ENCODE measurements around the gene FBXO5.

DNA sequence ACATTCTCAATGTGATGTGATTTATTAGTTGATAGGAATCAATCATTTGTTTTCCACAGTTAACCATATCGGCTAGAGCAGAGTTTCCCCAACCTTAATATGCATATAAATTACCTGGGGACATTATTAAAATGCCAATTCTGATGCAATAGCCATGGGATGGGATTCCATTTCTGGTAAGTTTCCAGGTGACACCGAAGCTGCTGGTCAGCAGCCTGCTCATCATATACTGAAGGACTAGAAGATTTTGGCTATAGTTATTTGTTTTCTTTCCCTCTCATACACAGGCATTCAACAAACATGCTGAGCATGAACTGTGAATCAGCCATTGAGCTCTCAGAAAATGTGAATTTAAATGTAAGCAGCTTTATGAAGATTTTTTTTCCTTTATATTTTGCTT, 35.8 kb downstream of the FBXO5 start:
- TF ChIP-seq, protein P1, sequence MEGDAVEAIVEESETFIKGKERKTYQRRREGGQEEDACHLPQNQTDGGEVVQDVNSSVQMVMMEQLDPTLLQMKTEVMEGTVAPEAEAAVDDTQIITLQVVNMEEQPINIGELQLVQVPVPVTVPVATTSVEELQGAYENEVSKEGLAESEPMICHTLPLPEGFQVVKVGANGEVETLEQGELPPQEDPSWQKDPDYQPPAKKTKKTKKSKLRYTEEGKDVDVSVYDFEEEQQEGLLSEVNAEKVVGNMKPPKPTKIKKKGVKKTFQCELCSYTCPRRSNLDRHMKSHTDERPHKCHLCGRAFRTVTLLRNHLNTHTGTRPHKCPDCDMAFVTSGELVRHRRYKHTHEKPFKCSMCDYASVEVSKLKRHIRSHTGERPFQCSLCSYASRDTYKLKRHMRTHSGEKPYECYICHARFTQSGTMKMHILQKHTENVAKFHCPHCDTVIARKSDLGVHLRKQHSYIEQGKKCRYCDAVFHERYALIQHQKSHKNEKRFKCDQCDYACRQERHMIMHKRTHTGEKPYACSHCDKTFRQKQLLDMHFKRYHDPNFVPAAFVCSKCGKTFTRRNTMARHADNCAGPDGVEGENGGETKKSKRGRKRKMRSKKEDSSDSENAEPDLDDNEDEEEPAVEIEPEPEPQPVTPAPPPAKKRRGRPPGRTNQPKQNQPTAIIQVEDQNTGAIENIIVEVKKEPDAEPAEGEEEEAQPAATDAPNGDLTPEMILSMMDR (IDR thresholded peaks at IDR 0.05; ENCODE audit: low read depth, low read length) = no peak
- no peak for TF ChIP-seq POLR2A (IDR thresholded peaks at IDR 0.05; ENCODE audit: extremely low read depth, insufficient read length)
